Parathyroid adenoma (tissue), 2 donors: Measurements from ENCODE around the gene RBBP5.

Experiments
- H2AFZ ChIP-seq: fragments of 300-600 bp; sonication (generic); one replicate; pipeline ENCODE4 v1.7.0; 2017; ENCODE audit warnings: antibody characterized with exemption, mild to moderate bottlenecking
- H3K27ac ChIP-seq: fragments of 300-600 bp; sonication (generic); one replicate; pipeline ENCODE4 v1.7.0; 2017
- H3K27me3 ChIP-seq: fragments of 300-600 bp; sonication (generic); one replicate; pipeline ENCODE4 v1.7.0; 2017; ENCODE audit warnings: low read length; ENCODE audit not compliant: control insufficient read depth, insufficient read depth
- H3K36me3 ChIP-seq: fragments of 300-600 bp; sonication (generic); one replicate; pipeline ENCODE4 v1.7.0; 2017; ENCODE audit warnings: low read length; ENCODE audit not compliant: control insufficient read depth, insufficient read depth
- H3K4me1 ChIP-seq: fragments of 300-600 bp; sonication (generic); one replicate; pipeline ENCODE4 v1.7.0; 2017; ENCODE audit warnings: control low read depth
- H3K4me2 ChIP-seq: fragments of 300-600 bp; sonication (generic); one replicate; pipeline ENCODE4 v1.7.0; 2017; ENCODE audit warnings: low read length
- H3K4me3 ChIP-seq: fragments of 300-600 bp; sonication (generic); one replicate; pipeline ENCODE4 v1.7.0; 2017; ENCODE audit warnings: low read depth, low read length
- H3K79me2 ChIP-seq: fragments of 300-600 bp; sonication (generic); one replicate; pipeline ENCODE4 v1.7.0; 2017; ENCODE audit warnings: control low read depth
- H3K9ac ChIP-seq: fragments of 300-600 bp; sonication (generic); one replicate; pipeline ENCODE4 v1.7.0; 2017; ENCODE audit warnings: mild to moderate bottlenecking
- H3K9me3 ChIP-seq: fragments of 300-600 bp; sonication (generic); one replicate; pipeline ENCODE4 v1.7.0; 2017; ENCODE audit warnings: low read length; ENCODE audit not compliant: control insufficient read depth
- CTCF ChIP-seq: fragments of 300-600 bp; sonication (generic); IDR thresholded peaks from one replicate; pipeline ENCODE4 v1.7.0; 2017; ENCODE audit warnings: antibody characterized with exemption, mild to moderate bottlenecking
- donor health status: primary hyperparathyroidism.

The RBBP5 gene

GRCh38 chr1:205109269-205109668 lies 12.5 kb downstream of the RBBP5 start:
- H2AFZ ChIP-seq = no peak overlapping the region
- H3K27ac ChIP-seq = no peak overlapping the region
- no peaks in the 10 kb centered on the region for H3K4me1 ChIP-seq
- no peaks in the 10 kb centered on the region for H3K36me3 ChIP-seq
- H3K4me2 ChIP-seq = no peak overlapping the region
- no peak overlapping the region for H3K4me3 ChIP-seq
- H3K27me3 ChIP-seq = no peaks in the 10 kb centered on the region
- no peak overlapping the region for H3K9ac ChIP-seq
- H3K9me3 ChIP-seq = no peaks in the 10 kb centered on the region
- no peaks in the 10 kb centered on the region for H3K79me2 ChIP-seq
- no peak for TF ChIP-seq CTCF

DNA sequence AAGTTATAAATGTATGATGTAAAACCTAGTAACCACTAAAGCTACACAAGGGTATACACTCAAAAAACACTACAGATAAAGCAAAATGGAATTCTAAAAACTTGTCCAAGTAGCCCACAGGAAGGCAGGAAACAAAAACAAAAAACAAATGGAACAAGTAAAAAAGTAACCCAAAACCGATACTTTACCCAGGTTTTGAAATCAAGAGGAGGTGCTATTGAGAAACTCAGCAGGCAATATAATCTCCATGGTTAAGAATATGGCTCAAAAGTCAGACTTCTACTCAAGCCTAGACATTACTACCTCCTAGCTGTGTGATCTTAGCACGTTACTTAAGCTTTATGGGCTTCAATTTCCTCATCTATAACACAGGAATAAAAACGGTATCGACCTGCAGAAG lies 13.3 kb downstream of the RBBP5 start:
- no peaks in the 10 kb centered on the region for H3K36me3 ChIP-seq
- no peak overlapping the region for H3K4me3 ChIP-seq
- H2AFZ ChIP-seq = no peak overlapping the region
- no peak overlapping the region for H3K27ac ChIP-seq
- no peak overlapping the region for H3K9ac ChIP-seq
- no peaks in the 10 kb centered on the region for H3K27me3 ChIP-seq
- H3K9me3 ChIP-seq = no peaks in the 10 kb centered on the region
- no peaks in the 10 kb centered on the region for H3K79me2 ChIP-seq
- TF ChIP-seq CTCF = no peak
- H3K4me2 ChIP-seq = no peak overlapping the region
- H3K4me1 ChIP-seq = no peaks in the 10 kb centered on the region

- no peak for TF ChIP-seq CTCF
- no peaks in the 10 kb centered on the region for H3K36me3 ChIP-seq
Observed at GRCh38 chr1:205107327-205107726, 14.5 kb downstream of the RBBP5 start.

DNA sequence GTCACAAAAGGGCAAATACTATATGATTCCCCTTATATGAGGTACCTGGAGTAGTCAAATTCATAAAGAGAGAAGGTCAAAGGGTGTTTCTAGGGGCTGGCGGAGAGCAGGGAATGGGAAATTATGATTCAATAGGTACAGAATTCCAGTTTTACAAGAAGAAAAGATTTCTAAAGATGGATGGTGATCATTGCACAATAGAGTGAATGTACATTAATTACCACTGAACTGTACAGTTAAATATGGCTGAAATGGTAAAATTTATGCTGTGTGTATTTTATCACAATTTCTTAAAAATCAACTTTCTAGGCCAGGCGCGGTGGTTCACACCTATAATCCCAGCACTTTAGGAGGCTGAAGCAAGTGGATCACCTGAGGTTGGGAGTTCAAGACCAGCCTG lies 19.4 kb downstream of the RBBP5 start:
- Histone ChIP-seq H3K9me3 (no peaks in the 10 kb centered on the region), H2AFZ (no peak overlapping the region), H3K4me1 (no peaks in the 10 kb centered on the region), H3K79me2 (no peaks in the 10 kb centered on the region), H3K36me3 (no peaks in the 10 kb centered on the region), H3K27ac (no peak overlapping the region), H3K4me3 (no peak overlapping the region), H3K27me3 (no peaks in the 10 kb centered on the region), H3K9ac (no peak overlapping the region), H3K4me2 (no peak overlapping the region)
- TF ChIP-seq CTCF = no peak

More at GRCh38 chr1:205107327-205107726, 14.5 kb downstream of the RBBP5 start:
- Histone ChIP-seq H3K79me2 (no peaks in the 10 kb centered on the region), H3K4me2 (no peak overlapping the region), H3K27ac (no peak overlapping the region), H3K4me1 (no peaks in the 10 kb centered on the region), H2AFZ (no peak overlapping the region), H3K27me3 (no peaks in the 10 kb centered on the region), H3K4me3 (no peak overlapping the region), H3K9me3 (no peaks in the 10 kb centered on the region), H3K9ac (no peak overlapping the region)

- Histone ChIP-seq H3K9me3 (no peaks in the 10 kb centered on the region), H3K4me2 (no peak overlapping the region), H3K9ac (no peak overlapping the region), H2AFZ (no peak overlapping the region), H3K27me3 (no peaks in the 10 kb centered on the region), H3K4me1 (no peaks in the 10 kb centered on the region), H3K36me3 (no peaks in the 10 kb centered on the region), H3K79me2 (no peaks in the 10 kb centered on the region), H3K27ac (no peak overlapping the region), H3K4me3 (no peak overlapping the region)
- no peak for TF ChIP-seq CTCF
Observed at GRCh38 chr1:205098242-205098641, 23.5 kb downstream of the RBBP5 start.
